Right lobe of liver (tissue), 4 donors: ENCODE measurements around the gene ATP2B1.

Experiments used
- POLR2A ChIP-seq: fragments of 450-650 bp; IDR thresholded peaks from one replicate; pipeline ENCODE4 v1.6.1; 2017; ENCODE audit warnings: antibody characterized with exemption, mild to moderate bottlenecking
- TF ChIP-seq, protein P1 (sequence below), 4 donors: fragments of 200-600 bp in 3 of 4; fragments of 450-650 bp in 1 of 4; IDR thresholded peaks; one replicate each; pipeline versions ENCODE4 v1.5.1 to v1.8.0; 2016 to 2022; ENCODE audit warnings: antibody characterized with exemption in 4 of 4, mild to moderate bottlenecking in 2 of 4
- donor health status: DM: no; HTN: no; CAD: no.
- donor health status: DM: no; HTN: no; CAD: no.
- donor health status: DM: no; HTN: yes; CAD: no.

DNA sequence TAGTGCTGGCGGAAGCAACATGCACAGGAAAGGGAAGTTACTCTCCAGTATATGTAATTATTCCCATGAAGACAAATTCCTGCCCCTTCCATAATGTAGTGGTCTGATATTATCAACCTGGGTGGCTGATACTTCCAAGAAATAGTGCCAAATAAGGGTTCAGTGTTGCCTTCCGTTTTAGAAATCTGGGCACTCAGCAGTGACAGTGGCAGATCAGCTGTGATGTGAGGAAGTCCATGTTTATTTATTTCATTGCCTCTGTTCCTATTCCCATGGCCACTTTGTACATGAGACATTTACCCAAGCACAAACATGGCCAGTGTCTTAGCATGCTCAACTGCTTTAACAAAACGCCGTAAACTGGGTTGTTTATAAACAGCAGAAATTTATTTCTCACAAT lies 162.5 kb downstream of the ATP2B1 start:
- TF ChIP-seq, protein P1, sequence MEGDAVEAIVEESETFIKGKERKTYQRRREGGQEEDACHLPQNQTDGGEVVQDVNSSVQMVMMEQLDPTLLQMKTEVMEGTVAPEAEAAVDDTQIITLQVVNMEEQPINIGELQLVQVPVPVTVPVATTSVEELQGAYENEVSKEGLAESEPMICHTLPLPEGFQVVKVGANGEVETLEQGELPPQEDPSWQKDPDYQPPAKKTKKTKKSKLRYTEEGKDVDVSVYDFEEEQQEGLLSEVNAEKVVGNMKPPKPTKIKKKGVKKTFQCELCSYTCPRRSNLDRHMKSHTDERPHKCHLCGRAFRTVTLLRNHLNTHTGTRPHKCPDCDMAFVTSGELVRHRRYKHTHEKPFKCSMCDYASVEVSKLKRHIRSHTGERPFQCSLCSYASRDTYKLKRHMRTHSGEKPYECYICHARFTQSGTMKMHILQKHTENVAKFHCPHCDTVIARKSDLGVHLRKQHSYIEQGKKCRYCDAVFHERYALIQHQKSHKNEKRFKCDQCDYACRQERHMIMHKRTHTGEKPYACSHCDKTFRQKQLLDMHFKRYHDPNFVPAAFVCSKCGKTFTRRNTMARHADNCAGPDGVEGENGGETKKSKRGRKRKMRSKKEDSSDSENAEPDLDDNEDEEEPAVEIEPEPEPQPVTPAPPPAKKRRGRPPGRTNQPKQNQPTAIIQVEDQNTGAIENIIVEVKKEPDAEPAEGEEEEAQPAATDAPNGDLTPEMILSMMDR (IDR thresholded peaks at IDR 0.05), result no peak
- TF ChIP-seq POLR2A, result no peak
